Measurements from ENCODE around the gene SMAD3. TPM values are rescaled to one million over a fixed set of nuclear protein-coding genes. Genes with fewer than 3 reads are reported as not detected.

The SMAD3 gene
- total RNA-seq, 1 experiment from 2014 or later = 99.5 TPM

GRCh38 chr15:67148196-67148701, 82.8 kb downstream of the SMAD3 start:
- H3K36me3 ChIP-seq (ENCODE audit: low read depth) = peaks cover 9% of the 10 kb centered on the region; the same call in 1 of the 2 replicates
- H3K9me2 ChIP-seq (ENCODE audit: insufficient read depth) = no peaks in the 10 kb centered on the region
- no peak overlapping the region for H2AFZ ChIP-seq

GRCh38 chr15:67149068-67149772, 83.8 kb downstream of the SMAD3 start:
- ChIA-PET POLR2A (ENCODE audit: unreplicated experiment) (interaction anchor here (0.5 kb wide), 1 partner anchor 86 kb away, joined by 3 read pairs; no protein-coding TSS in a partner anchor), CTCF (no interaction called here)
- no TSS peak for BruUV-seq (replicated peaks)
- intact Hi-C loops (cut with micrococcal nuclease; ENCODE audit: unreplicated experiment) = loop anchor here (5.0 kb wide), 1 partner anchor 103 kb away; the partner anchor contains the start of genes AAGAB and IQCH
- Histone ChIP-seq H2AFZ (no peak overlapping the region), H3K4me1 (replicated peaks; ENCODE audit: insufficient read depth) (peaks cover 82% of the 10 kb centered on the region), H3K27me3 (ENCODE audit: insufficient read depth, low read depth) (no peaks in the 10 kb centered on the region), H3F3A (ENCODE audit: insufficient read depth, low read depth) (peaks cover 83% of the 10 kb centered on the region), H3K4me3 (peak overlapping the region; percentile 42; the same call in 1 of the 2 replicates), H4K20me1 (ENCODE audit: insufficient read depth) (no peaks in the 10 kb centered on the region), H3K36me3 (ENCODE audit: low read depth) (peaks cover 15% of the 10 kb centered on the region; the same call in 1 of the 2 replicates), H3K9me3 (ENCODE audit: insufficient read depth, low read depth) (no peaks in the 10 kb centered on the region), H3K79me2 (ENCODE audit: low read depth) (peaks cover 82% of the 10 kb centered on the region), H3K9me2 (ENCODE audit: insufficient read depth) (no peaks in the 10 kb centered on the region), H3K4me2 (peak overlapping the region; percentile 76), H3K27ac (peak overlapping the region; percentile 96)
- peak in 1 of 2 experiments; percentile 47 for DNase-seq
- TF ChIP-seq EZH2 (IDR thresholded peaks at IDR 0.05; ENCODE audit: low read depth) (no peak), CTCF (conservative IDR thresholded peaks at IDR 0.05) (no peak)

More at GRCh38 chr15:67148196-67148701, 82.8 kb downstream of the SMAD3 start:
- peaks cover 83% of the 10 kb centered on the region for H3K79me2 ChIP-seq (ENCODE audit: low read depth)
- DNase-seq = peak; percentile 65 to 96
- H3K27me3 ChIP-seq (ENCODE audit: insufficient read depth, low read depth) = no peaks in the 10 kb centered on the region
- H3K27ac ChIP-seq = peak overlapping the region; percentile 96
- no peak for TF ChIP-seq EZH2 (IDR thresholded peaks at IDR 0.05; ENCODE audit: low read depth)
- no peak for TF ChIP-seq CTCF (conservative IDR thresholded peaks at IDR 0.05)
- no peaks in the 10 kb centered on the region for H4K20me1 ChIP-seq (ENCODE audit: insufficient read depth)
- POLR2A ChIA-PET (ENCODE audit: unreplicated experiment) = interaction anchor here (0.6 to 1.0 kb wide), 5 partner anchors 23 to 112 kb away, joined by 3 to 5 read pairs (median 3); no protein-coding TSS in a partner anchor
- peaks cover 85% of the 10 kb centered on the region for H3K4me1 ChIP-seq (replicated peaks; ENCODE audit: insufficient read depth)
- no TSS peak for BruUV-seq (replicated peaks)
- CTCF ChIA-PET = interaction anchor here (0.6 kb wide), 1 partner anchor 9 kb away, joined by 3 read pairs; no protein-coding TSS in a partner anchor
- peak overlapping the region; percentile 42; the same call in 1 of the 2 replicates for H3K4me3 ChIP-seq
- H3F3A ChIP-seq (ENCODE audit: insufficient read depth, low read depth) = peaks cover 79% of the 10 kb centered on the region
- no peaks in the 10 kb centered on the region for H3K9me3 ChIP-seq (ENCODE audit: insufficient read depth, low read depth)
- peak overlapping the region; percentile 76 for H3K4me2 ChIP-seq
- intact Hi-C loops (cut with micrococcal nuclease; ENCODE audit: unreplicated experiment) = loop anchor here (5.0 kb wide), 1 partner anchor 104 kb away; the partner anchor contains the start of genes AAGAB and IQCH

GRCh38 chr15:67149773-67150022, 84.3 kb downstream of the SMAD3 start:
- intact Hi-C loops (cut with micrococcal nuclease; ENCODE audit: unreplicated experiment) = loop anchor here (1.0 to 5.0 kb wide), 7 partner anchors 24 to 266 kb away; partner anchors contain the start of genes AAGAB and IQCH

More at GRCh38 chr15:67149773-67150022, 84.3 kb downstream of the SMAD3 start:
- H3K27ac ChIP-seq = peak overlapping the region; percentile 96
- ChIA-PET POLR2A (ENCODE audit: unreplicated experiment) (no interaction called here), CTCF (no interaction called here)
- TF ChIP-seq CTCF (conservative IDR thresholded peaks at IDR 0.05) (no peak), EZH2 (IDR thresholded peaks at IDR 0.05; ENCODE audit: low read depth) (no peak)
- peaks cover 20% of the 10 kb centered on the region for H3K36me3 ChIP-seq (ENCODE audit: low read depth)
- BruUV-seq (replicated peaks) = no TSS peak
- H3K79me2 ChIP-seq (ENCODE audit: low read depth) = peaks cover 82% of the 10 kb centered on the region
- DNase-seq = no peak
- H3F3A ChIP-seq (ENCODE audit: insufficient read depth, low read depth) = peaks cover 81% of the 10 kb centered on the region
- H3K4me1 ChIP-seq (replicated peaks; ENCODE audit: insufficient read depth) = peaks cover 81% of the 10 kb centered on the region
- H3K9me2 ChIP-seq (ENCODE audit: insufficient read depth) = no peaks in the 10 kb centered on the region
- no peaks in the 10 kb centered on the region for H3K9me3 ChIP-seq (ENCODE audit: insufficient read depth, low read depth)
- H3K4me3 ChIP-seq = peak overlapping the region; percentile 42; the same call in 1 of the 2 replicates
- H2AFZ ChIP-seq = no peak overlapping the region
- H3K4me2 ChIP-seq = peak overlapping the region; percentile 76
- no peaks in the 10 kb centered on the region for H3K27me3 ChIP-seq (ENCODE audit: insufficient read depth, low read depth)
- H4K20me1 ChIP-seq (ENCODE audit: insufficient read depth) = no peaks in the 10 kb centered on the region

All from PC-9 (cell line).